Hepatocyte (in vitro differentiated cells): Measurements from ENCODE around the gene MBIP.

Source experiments
- EZH2 ChIP-seq: fragments of 200-600 bp; sonication (generic); IDR thresholded peaks from 2 replicates; pipeline ENCODE4 v1.6.1; 2016; ENCODE audit warnings: antibody characterized with exemption, mild to moderate bottlenecking, borderline replicate concordance
- TF ChIP-seq, protein P1 (sequence below): fragments of 200-600 bp; sonication (generic); IDR thresholded peaks from 2 replicates; pipeline ENCODE4 v1.5.1; 2016; ENCODE audit warnings: antibody characterized with exemption, mild to moderate bottlenecking; ENCODE audit not compliant: poor library complexity

DNA sequence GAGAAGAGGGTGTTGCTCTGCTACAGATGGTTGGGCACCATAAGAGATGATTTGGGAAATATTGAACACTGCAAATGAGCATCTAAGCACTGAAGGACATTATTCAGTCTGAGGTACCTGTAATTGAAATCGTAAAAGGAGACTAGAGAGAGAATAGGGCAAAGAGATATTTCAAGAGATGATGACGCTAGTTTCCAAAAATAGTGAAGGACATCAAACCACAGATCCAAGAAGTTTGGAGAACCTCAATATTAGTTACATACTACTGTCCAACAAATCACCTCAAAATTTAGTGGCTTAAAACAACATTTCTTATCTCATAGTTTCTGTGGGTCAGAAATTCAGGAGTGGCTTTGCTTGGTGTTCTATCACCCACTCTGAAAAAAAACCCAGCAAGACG lies 4.5 kb upstream of the MBIP start:
- TF ChIP-seq EZH2: no peak
- TF ChIP-seq, protein P1, sequence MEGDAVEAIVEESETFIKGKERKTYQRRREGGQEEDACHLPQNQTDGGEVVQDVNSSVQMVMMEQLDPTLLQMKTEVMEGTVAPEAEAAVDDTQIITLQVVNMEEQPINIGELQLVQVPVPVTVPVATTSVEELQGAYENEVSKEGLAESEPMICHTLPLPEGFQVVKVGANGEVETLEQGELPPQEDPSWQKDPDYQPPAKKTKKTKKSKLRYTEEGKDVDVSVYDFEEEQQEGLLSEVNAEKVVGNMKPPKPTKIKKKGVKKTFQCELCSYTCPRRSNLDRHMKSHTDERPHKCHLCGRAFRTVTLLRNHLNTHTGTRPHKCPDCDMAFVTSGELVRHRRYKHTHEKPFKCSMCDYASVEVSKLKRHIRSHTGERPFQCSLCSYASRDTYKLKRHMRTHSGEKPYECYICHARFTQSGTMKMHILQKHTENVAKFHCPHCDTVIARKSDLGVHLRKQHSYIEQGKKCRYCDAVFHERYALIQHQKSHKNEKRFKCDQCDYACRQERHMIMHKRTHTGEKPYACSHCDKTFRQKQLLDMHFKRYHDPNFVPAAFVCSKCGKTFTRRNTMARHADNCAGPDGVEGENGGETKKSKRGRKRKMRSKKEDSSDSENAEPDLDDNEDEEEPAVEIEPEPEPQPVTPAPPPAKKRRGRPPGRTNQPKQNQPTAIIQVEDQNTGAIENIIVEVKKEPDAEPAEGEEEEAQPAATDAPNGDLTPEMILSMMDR: no peak
